ENCODE results near the gene SLC8A2. TPM values are rescaled to one million over a fixed set of nuclear protein-coding genes. Genes with fewer than 3 reads are reported as not detected.
"Not testable (repeated sequence)": the region's sequence is repeated elsewhere in the genome, so short reads cannot be mapped to it uniquely, and the experiment has no call there.

Gene SLC8A2
- total RNA-seq, 1 donor from 2014 or later, result not detected

GRCh38 chr19:47383890-47384289, 87.8 kb downstream of the SLC8A2 start:
- DNase-seq (ENCODE audit: low read depth in 2 of 2), result not testable (repeated sequence)

- DNase-seq (ENCODE audit: low read depth in 2 of 2), result no peak
Measured at GRCh38 chr19:47381653-47382279, 89.9 kb downstream of the SLC8A2 start.

- no peak for DNase-seq (ENCODE audit: low read depth in 2 of 2)
Measured at GRCh38 chr19:47381121-47381520, 90.6 kb downstream of the SLC8A2 start.

GRCh38 chr19:47380559-47380958, 91.1 kb downstream of the SLC8A2 start:
- DNase-seq (ENCODE audit: low read depth in 2 of 2), result no peak

GRCh38 chr19:47379381-47379938, 92.2 kb downstream of the SLC8A2 start:
- no peak for DNase-seq (ENCODE audit: low read depth in 2 of 2)

GRCh38 chr19:47378246-47378645, 93.4 kb downstream of the SLC8A2 start:
- DNase-seq (ENCODE audit: low read depth in 2 of 2), result no peak

Other genes with a start within 250 kb of the SLC8A2 start
- gene BBC3, start 240.7 kb downstream of the SLC8A2 start, total RNA-seq, result 15.0 and 17.3 TPM in 2 replicates
- 2.3 and 4.4 TPM in 2 replicates for gene CCDC9, start 215.4 kb downstream of the SLC8A2 start, total RNA-seq
- gene INAFM1, start 197.0 kb downstream of the SLC8A2 start, total RNA-seq, result 0.51 and 0.89 TPM in 2 replicates
- not detected in 2 replicates for gene C5AR1, start 162.0 kb downstream of the SLC8A2 start, total RNA-seq
- gene C5AR2, start 139.7 kb downstream of the SLC8A2 start, total RNA-seq, result 0.13 TPM in 2 replicates
- gene DHX34, start 122.6 kb downstream of the SLC8A2 start, total RNA-seq, result 5.0 and 6.3 TPM in 2 replicates
- 0.13 and 0.26 TPM in 2 replicates for gene MEIS3, start 52.4 kb downstream of the SLC8A2 start, total RNA-seq
- gene KPTN, start 12.3 kb upstream of the SLC8A2 start, total RNA-seq, result 4.0 and 5.3 TPM in 2 replicates
- gene NAPA, start 43.2 kb upstream of the SLC8A2 start, total RNA-seq, result 62.3 and 96.5 TPM in 2 replicates
- gene ZNF541, start 101.3 kb upstream of the SLC8A2 start, total RNA-seq, result 0.39 and 0.63 TPM in 2 replicates
- 2.8 and 5.7 TPM in 2 replicates for gene BICRA, start 137.2 kb upstream of the SLC8A2 start, total RNA-seq
- 73.6 and 146 TPM in 2 replicates for gene EHD2, start 241.5 kb upstream of the SLC8A2 start, total RNA-seq